KMS-11 (cell line): Measurements from ENCODE around the gene PRUNE2.

Experiments used
- H2AFZ ChIP-seq: fragments of 200-600 bp; sonication (generic); 2 replicates; pipeline ENCODE4 v1.6.1; 2016; ENCODE audit warnings: antibody characterized with exemption, mixed run types, low read depth
- H3K27ac ChIP-seq: fragments of 200-600 bp; sonication (generic); 2 replicates; pipeline ENCODE4 v1.6.1; 2016; ENCODE audit warnings: mild to moderate bottlenecking, mixed run types
- H3K27me3 ChIP-seq: fragments of 200-600 bp; sonication (generic); 2 replicates; pipeline ENCODE4 v1.6.1; 2017; ENCODE audit warnings: mild to moderate bottlenecking, low read depth, mixed run types, moderate library complexity; ENCODE audit not compliant: insufficient read depth
- H3K36me3 ChIP-seq: fragments of 200-600 bp; sonication (generic); 2 replicates; pipeline ENCODE4 v1.6.1; 2017; ENCODE audit warnings: mild to moderate bottlenecking, mixed run types; ENCODE audit not compliant: insufficient read depth
- H3K4me1 ChIP-seq: fragments of 200-600 bp; sonication (generic); 2 replicates; pipeline ENCODE4 v1.6.1; 2016; ENCODE audit warnings: mild to moderate bottlenecking, low read depth, mixed run types; ENCODE audit not compliant: poor library complexity, severe bottlenecking
- H3K4me2 ChIP-seq: fragments of 200-600 bp; sonication (generic); 2 replicates; pipeline ENCODE4 v1.7.0; 2016; ENCODE audit warnings: mild to moderate bottlenecking, mixed run types
- H3K4me3 ChIP-seq: fragments of 200-600 bp; sonication (generic); IDR thresholded peaks from 2 replicates; pipeline ENCODE4 v1.6.1; 2017; ENCODE audit warnings: low read depth, low read length, mixed read lengths; ENCODE audit not compliant: insufficient read depth
- H3K79me2 ChIP-seq: fragments of 200-600 bp; sonication (generic); 2 replicates; pipeline ENCODE4 v1.6.1; 2016; ENCODE audit warnings: low read depth, mixed run types; ENCODE audit not compliant: insufficient read depth
- H3K9ac ChIP-seq: fragments of 200-600 bp; sonication (generic); 2 replicates; pipeline ENCODE4 v1.6.1; 2016; ENCODE audit warnings: mild to moderate bottlenecking, mixed run types
- H4K20me1 ChIP-seq: fragments of 200-600 bp; sonication (generic); 2 replicates; pipeline ENCODE4 v1.6.1; 2016; ENCODE audit warnings: mild to moderate bottlenecking, mixed run types; ENCODE audit not compliant: insufficient read depth
- CTCF ChIP-seq: fragments of 200-600 bp; sonication (generic); conservative IDR thresholded peaks from 2 replicates; pipeline ENCODE4 v1.6.1; 2017; ENCODE audit warnings: low read depth, mild to moderate bottlenecking, antibody characterized with exemption, low read length, moderate library complexity, mixed read lengths

The PRUNE2 gene

GRCh38 chr9:76932757-76933156, 26.8 kb upstream of the PRUNE2 start:
- H2AFZ ChIP-seq = no peak overlapping the region
- H3K4me1 ChIP-seq = no peaks in the 10 kb centered on the region
- H3K36me3 ChIP-seq = no peaks in the 10 kb centered on the region
- TF ChIP-seq CTCF = no peak
- no peak overlapping the region for H3K4me3 ChIP-seq
- no peak overlapping the region for H3K4me2 ChIP-seq
- H3K79me2 ChIP-seq = no peaks in the 10 kb centered on the region
- H3K27ac ChIP-seq = no peak overlapping the region
- no peaks in the 10 kb centered on the region for H3K27me3 ChIP-seq
- no peak overlapping the region for H3K9ac ChIP-seq
- no peaks in the 10 kb centered on the region for H4K20me1 ChIP-seq

- TF ChIP-seq CTCF = no peak
- Histone ChIP-seq H2AFZ (no peak overlapping the region), H3K27me3 (no peaks in the 10 kb centered on the region), H3K4me1 (no peaks in the 10 kb centered on the region), H3K79me2 (no peaks in the 10 kb centered on the region), H3K36me3 (no peaks in the 10 kb centered on the region), H4K20me1 (no peaks in the 10 kb centered on the region), H3K4me2 (no peak overlapping the region), H3K9ac (no peak overlapping the region), H3K27ac (no peak overlapping the region), H3K4me3 (no peak overlapping the region)
Observed at GRCh38 chr9:76932265-76932664, 26.4 kb upstream of the PRUNE2 start.

- H4K20me1 ChIP-seq = no peaks in the 10 kb centered on the region
- no peaks in the 10 kb centered on the region for H3K27me3 ChIP-seq
- TF ChIP-seq CTCF = no peak
- no peak overlapping the region for H3K27ac ChIP-seq
- H3K9ac ChIP-seq = no peak overlapping the region
- no peaks in the 10 kb centered on the region for H3K4me1 ChIP-seq
- H2AFZ ChIP-seq = no peak overlapping the region
- no peak overlapping the region for H3K4me3 ChIP-seq
- H3K79me2 ChIP-seq = no peaks in the 10 kb centered on the region
- H3K4me2 ChIP-seq = no peak overlapping the region
- no peaks in the 10 kb centered on the region for H3K36me3 ChIP-seq
Observed at GRCh38 chr9:76927540-76928240, 21.8 kb upstream of the PRUNE2 start.

GRCh38 chr9:76926846-76927245, 20.9 kb upstream of the PRUNE2 start:
- no peaks in the 10 kb centered on the region for H3K36me3 ChIP-seq
- no peaks in the 10 kb centered on the region for H3K4me1 ChIP-seq
- no peak overlapping the region for H2AFZ ChIP-seq
- H3K79me2 ChIP-seq = no peaks in the 10 kb centered on the region
- no peak overlapping the region for H3K9ac ChIP-seq
- H3K27ac ChIP-seq = no peak overlapping the region
- no peak for TF ChIP-seq CTCF
- no peak overlapping the region for H3K4me2 ChIP-seq
- H3K4me3 ChIP-seq = no peak overlapping the region
- no peaks in the 10 kb centered on the region for H4K20me1 ChIP-seq
- no peaks in the 10 kb centered on the region for H3K27me3 ChIP-seq
